Left colon (tissue), 2 donors: ENCODE measurements around the gene C5orf58. TPM values are rescaled to one million over a fixed set of nuclear protein-coding genes. Genes with fewer than 3 reads are reported as not detected.
A peak's percentile ranks its signal among the peaks of the same experiment; 100 is the strongest.

Experiments
- ATAC-seq: fragments of 200-7000 bp; cut with Tn5 transposase; one replicate; pipeline ENCODE4 v1.9.1; 2020; ENCODE audit warnings: mild to moderate bottlenecking, moderate library complexity
- DNase-seq, 2 donors: peaks; one replicate each; pipeline ENCODE4 v3.0.0-alpha.2; 2020
- intact Hi-C, 2 donors: fragments of 100-400 bp; cut with DNase I in 1 of 2; cut with micrococcal nuclease in 1 of 2; formaldehyde crosslinking; loops; one replicate each; pipeline versions ENCODE4 v1.11.2 to v1.14.0; 2022; cut with DNase I, micrococcal nuclease
- long read RNA-seq: library from polyadenylated mRNA; unstranded; transcript quantifications from one replicate; pipeline ENCODE4 v2.0.0, GENCODE V29; 2021
- total RNA-seq, 2 donors: library from RNA; stranded (reverse); fragmentation: NEBNext Ultra II Directional; extraction: Animal tissue kit (Norgen Biotek cat#: 25700); gene quantifications; one replicate each; pipeline ENCODE4 v1.2.1, GENCODE V29; 2021
- donor health status: DM: no; HTN: no; CAD: no.
- donor health status: DM: yes; HTN: yes; CAD: no.

Gene C5orf58, protein sequence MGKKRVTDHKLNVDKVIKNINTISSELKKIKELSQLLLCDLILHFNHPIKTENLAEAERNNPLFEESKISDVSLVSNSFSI
- total RNA-seq = not detected
- long read RNA-seq = 0 reads

DNA sequence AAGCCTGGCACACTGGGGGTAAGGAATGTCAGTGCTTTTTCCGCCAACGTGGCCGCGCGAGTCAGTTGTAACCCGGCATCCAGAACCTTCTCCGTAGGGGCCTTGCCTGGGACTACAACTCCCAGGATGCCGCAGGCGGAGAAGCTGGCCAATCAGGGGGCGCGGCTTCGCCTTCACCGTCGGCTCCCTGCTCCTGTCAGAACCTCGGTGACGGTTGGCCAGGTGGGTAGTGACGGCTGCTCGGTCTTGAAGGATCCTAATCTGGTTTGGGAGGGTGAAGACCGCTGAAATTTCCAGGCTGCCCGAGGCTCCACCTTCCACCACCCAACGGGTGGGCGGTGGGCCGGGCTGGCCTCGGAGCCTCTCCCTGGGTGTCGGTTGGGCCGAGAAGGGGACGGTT is at the start of gene C5orf58:
TSS of gene C5orf58 (plus strand) at position 200 of the 400 bp plus-strand sequence. CDS start 1,992 bp downstream, outside the sequence.
- ATAC-seq = no peak
- intact Hi-C loops = loop anchor here in 1 of 2 donors (10.0 kb wide), 1 partner anchor 1498 kb away; no protein-coding TSS in a partner anchor
- DNase-seq = no peak

DNA sequence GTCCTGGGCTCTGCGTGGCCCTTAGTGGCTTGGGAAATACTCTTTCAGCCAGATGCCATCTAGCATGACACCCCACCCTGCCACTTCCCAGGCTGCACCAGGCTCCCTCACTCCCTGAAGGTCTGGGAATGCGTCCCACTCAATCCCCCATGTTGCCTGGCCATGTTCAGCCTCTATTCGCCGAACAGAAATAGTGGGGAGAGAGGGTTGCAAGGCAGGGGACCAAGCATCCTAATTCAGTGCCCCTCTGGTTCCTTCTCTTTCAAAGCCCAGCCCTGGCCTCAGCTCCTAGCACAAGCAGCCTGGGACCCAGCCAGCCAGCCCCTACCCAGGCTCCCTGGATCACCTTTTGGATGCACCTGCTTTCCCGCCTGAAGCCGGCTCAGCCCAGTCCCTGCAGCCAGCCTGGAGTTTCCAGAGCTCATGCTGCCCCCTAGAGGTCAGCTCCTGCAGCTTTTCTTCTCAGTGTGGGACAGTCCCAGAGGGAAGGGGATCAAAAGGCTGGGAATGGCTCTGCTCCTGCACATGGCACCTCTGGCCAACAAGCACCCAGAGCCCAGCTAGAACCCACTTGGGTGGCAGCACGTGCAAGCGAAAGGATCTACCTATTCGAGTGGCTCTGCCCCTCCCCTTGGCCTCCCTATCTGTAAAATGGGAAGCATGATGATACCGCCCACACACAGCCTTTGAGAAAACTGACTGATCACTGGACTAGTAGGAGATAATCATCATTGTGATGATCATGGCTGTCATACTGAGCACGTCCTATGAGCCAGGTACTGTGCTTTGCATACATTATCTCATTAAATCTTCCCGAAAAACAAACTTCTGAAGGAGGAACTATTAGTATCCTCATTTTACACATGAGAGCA is 48.7 kb upstream of the C5orf58 start:
- intact Hi-C loops = no loop called here
- ATAC-seq = peak; percentile 58
- peak in 1 of 2 donors; percentile 60 for DNase-seq

DNA sequence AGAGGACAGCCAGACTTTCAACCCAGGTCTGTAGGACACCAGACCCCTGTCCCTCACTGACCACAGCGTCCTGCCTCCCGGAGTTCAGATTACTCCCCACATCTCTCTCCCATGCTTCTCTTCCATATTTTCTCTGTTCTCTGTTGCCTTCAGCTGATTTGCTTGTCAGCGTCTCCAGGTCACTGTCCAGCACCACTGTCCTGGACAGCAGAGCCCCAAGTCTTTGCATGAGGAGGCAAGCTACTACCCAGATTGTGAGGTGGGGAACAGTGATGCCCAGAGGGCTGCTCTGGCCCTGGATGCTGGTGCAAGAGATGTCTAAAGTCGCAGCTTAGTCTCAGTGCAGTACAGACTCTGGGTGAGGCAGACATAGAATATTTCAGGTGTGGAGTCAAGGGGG is 48.0 kb upstream of the C5orf58 start:
- intact Hi-C loops = no loop called here
- ATAC-seq = no peak
- DNase-seq = no peak

DNA sequence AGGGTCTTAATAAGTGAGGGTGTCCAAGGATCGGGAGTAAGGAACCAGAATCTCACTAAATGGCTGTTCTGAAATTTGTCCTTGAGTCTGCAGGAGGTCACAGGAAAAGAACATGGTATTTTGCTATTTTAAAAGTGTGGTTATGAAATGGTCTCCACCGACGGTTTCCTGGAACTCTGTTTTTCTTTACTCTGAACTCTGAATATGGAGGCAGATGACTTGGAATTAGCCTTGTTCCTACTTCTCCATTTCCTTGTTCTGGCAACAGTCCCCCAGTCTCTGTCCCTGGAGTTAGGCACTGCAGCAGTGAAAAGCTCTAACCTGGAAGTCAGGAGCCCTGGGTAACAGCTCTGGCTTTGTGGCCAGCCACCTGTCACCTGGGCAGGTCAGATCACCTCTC is 46.6 kb upstream of the C5orf58 start:
- ATAC-seq (no peak), DNase-seq (no peak)
- intact Hi-C loops = no loop called here

DNA sequence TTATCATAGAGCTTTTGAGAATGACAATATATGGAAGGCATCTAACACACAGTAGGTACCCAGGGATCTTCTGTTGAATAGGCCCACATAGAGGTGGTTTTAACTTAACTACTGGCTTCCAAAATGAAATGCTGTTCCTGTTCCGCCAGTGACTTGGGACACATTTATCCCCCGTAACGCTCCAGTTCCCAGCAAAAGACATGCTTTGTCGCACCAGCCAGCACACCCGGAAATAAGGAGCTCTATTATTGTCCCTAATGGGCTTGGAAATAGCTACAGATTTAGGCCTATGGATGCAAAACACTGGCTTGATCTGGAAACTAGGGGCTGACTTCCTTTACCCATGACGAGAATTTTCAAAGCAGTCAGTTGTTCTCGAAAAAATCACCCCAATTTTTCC is 45.9 kb upstream of the C5orf58 start:
- intact Hi-C loops = no loop called here
- DNase-seq (no peak), ATAC-seq (no peak)

DNA sequence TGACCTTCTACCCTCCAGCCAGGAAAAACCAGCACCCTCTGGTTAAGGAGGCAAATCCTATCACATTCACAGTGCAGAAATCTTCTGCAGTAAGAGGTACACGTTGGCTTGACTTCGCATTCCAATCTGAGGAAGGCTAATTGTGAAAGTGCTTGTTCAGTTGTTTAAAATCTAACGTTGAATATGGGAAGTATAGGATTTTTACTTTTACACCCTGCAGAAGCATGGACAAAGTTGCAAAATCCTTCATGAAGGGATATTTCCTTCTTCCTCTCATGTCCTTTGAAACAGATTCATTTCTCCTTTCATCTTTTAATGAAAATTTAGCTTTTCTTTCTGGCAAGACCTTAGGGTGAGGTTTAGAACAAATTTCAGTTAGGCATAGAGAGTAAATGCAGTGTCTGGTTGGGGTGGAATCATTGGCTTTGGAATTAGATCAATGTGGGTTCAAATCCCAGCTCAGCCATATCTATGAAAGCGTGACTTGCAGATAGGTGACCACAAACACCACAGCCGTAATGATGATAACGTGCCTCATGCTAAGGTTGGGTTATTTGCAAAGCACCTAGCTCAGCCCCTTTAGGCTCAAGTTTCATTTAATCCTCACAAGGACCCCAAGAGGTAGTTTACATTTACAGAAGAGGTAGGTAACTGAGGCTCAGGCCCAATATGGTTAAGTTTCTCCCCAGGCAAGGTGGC is 42.2 kb upstream of the C5orf58 start:
- ATAC-seq (no peak), DNase-seq (no peak)
- intact Hi-C loops = no loop called here

DNA sequence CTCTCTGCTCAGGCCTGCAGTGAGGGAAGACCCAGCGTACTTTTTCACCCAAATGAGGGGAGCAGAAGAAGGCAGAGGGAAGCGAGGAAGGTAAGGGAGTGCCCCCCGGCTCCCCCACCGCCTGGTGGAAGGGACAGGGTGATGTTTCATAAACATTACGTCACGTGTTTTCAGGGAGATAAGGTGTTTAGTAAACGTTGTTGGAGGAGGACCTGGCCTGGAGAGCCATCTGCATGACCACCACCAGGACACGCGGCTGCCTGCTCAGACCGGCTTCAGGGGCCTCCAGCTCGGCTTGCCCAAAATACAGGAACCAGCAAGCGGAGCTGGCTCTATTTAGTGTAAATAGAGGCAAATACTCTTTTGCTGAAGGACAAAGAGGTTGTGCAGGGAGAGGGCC is 40.0 kb upstream of the C5orf58 start:
- intact Hi-C loops = no loop called here
- ATAC-seq (no peak), DNase-seq (no peak)

DNA sequence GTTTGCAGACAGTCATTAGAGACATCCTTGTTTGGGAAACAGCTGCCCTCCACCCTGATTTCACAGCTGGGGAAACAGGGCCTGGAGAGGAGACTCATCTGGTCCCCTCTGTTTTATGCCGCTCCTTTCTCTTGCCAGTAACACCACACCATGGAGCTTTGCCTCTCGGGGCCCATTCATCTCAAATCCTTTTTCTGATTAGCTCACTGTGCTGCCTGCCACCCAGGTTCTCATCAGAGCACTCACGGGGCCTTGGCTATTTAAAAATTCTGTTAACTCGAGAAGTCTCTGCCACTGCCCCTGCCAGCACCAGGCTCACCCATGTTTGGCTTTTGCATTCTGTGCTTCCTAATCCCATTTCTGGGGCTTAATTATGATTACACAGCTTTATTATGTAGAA is 36.8 kb upstream of the C5orf58 start:
- ATAC-seq (no peak), DNase-seq (no peak)
- intact Hi-C loops = no loop called here

DNA sequence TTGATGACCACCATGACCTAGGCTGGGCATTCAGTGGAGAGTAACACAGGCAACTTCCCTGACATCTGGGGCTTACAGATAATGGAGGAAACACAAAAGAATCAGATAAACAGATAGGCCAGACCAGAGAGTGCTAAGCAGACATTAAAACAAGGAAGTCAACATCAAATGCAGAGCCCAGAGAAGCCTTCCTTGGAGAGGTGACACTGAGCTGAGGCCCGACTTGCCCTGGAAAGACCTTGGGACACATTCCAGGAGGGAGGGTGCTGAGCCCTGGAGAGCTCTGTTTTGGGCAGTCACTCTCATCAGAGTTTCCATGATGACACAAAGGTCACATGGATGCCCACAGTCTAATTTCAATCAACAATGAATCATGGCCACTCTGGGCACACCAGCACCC is 31.9 kb upstream of the C5orf58 start:
- intact Hi-C loops = no loop called here
- DNase-seq (no peak), ATAC-seq (no peak)

DNA sequence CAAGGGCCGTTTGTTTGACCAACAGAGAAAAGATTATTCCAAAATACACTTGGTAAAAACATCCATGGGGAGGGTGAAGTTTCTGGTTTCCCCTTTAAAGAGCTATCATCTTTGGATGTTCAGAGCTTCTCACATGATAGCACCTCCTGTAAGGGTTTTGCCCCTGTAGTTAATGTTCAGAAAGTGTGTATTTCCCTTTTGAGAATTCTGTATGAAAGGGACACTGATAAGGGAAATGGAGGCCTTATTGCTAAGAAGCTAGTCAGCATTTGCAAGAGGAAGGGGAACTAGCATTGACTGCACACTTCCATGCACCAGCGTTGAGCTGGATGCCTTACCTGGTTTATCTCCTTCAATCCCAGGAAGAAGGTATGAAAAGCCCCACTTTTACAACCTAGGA is 31.5 kb upstream of the C5orf58 start:
- intact Hi-C loops = no loop called here
- no peak for DNase-seq
- ATAC-seq = no peak

DNA sequence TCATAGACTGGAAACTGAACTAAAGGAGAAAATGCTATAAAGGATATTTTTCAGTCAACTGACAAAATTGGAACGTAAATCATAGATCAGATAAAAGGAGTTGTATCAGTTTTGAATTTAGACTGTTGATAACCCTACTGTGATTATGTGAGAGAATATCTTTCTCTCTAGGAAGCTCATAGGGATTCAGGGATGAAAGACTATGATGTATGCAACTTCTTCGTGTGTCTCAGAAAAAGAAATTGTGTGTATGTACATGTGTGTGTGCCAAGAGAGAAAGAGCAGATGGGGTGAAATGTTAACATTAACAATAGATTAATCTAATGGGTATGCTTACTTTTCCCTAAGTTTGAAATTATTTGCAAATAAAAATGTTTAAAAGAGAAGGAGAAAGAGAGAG is 30.7 kb upstream of the C5orf58 start:
- no peak for DNase-seq
- intact Hi-C loops = no loop called here
- no peak for ATAC-seq

DNA sequence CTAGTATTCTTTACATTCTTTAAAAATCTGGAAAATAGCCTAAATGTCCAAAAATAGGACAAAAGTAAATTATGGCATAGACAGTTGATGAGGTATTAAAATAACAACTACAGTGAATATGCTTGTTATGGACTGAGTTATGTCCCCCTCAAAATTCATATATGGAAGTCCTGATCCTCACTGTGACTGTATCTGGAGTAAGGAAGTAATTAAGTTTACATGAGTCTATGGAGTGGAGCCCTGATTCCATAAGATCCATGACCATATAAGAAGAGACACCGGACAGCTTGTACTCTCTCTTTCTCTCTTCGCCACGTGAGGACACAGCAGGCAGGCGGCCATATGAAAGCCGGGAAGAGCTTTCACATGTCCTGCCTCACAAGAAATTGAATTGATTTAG is 28.6 kb upstream of the C5orf58 start:
- intact Hi-C loops = no loop called here
- ATAC-seq (no peak), DNase-seq (no peak)

DNA sequence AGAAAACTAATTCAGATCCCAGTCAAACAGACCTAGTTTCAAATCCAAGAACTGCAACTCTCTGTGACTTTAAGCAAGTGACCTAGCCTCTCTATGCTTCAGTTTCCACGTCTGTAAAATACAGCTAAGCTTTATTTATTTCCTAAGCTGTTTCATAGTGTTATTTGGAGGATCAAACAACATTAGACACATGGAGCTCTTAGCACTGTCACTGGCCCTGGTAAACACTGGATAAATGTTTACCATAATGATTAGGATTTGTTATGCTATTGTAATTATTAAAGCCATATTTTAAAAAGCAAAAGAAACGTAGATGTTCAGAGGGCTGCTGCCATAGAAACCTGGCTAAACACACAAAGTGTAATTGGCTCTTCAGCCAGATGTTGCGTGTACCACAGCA is 26.6 kb upstream of the C5orf58 start:
- no peak for ATAC-seq
- no peak for DNase-seq
- intact Hi-C loops = no loop called here

DNA sequence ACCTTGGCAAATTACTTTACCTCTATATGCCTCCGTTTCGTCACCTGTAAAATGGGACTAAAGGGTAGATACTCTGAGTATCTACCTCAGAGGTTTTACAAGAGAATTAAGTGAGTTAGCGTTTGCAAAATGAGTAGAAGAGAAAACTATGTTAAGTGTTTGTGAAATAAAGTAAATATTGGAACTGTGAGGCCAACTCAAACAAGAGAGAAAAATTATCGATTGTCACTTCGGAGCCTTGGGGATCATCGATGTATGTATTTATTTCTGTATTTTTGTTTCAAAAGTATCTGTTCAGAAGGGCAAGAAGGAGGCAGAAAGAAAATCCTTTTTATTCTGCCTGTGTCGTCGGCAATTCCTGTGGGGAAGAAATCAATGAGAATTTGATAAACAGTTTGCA is 25.8 kb upstream of the C5orf58 start:
- intact Hi-C loops = no loop called here
- ATAC-seq (no peak), DNase-seq (no peak)

DNA sequence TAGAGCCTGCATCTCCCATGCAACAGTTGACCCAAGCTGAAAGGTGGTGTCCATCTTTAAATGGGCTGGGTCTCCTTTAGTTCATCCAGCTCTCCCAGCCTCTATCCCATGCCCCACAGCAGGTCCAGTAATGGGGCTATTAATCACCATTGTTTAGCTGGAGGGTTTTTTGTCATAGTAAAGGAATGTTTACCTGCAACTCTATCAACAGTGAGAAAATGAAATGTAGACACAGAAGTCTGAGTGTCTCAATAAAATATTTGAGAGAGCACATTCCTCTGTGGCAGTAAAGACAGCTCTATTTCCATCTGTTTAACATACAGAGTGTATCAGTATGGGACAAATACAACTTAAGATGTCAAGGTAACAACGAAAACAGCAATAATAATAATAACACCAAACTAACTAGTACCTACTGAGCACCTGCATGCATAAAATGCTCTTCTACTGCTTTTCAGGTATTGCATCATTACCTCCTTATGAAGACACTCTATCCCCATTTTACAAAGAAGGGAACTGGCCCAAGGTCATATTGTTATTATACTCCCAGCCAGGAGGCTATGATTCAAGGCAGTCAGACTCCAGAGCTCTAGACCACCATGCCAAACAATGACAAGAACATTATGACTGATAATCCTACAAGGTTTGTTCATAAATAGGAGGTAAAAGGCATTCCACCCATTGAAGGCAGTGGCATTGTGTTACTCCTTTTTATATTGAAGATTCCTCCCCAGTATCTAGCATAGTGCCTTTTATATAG is 21.0 kb upstream of the C5orf58 start:
- ATAC-seq (no peak), DNase-seq (no peak)

DNA sequence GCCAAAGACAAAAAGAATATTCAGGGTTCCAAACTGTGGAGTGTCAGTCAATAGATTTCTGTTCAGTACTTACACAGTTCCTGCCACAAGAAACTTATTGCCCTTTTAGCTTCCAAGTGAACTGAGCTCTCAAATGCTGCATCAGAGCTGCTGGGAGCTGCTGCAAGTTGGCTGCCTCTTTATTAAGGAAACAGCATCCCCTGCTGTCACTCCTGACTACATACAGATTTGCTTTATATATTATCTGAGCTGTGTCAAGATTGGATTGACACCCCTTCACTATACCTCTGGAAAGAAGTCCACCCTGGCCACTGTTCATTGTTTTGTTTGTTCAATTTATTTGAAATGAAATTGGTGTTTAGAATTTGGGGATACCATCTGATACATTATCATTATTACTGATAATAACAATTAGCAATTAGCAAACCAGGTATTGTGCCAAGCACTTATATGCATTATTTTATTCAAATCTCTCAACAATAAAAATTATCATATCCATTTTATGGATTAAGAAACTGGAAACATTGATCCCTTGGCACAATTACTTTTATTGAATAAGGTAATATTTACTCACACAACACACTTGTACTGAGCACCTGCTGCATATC is 16.4 kb upstream of the C5orf58 start:
- intact Hi-C loops = no loop called here
- no peak for ATAC-seq
- no peak for DNase-seq

More for the DNA sequence above, 21.0 kb upstream of the C5orf58 start:
- intact Hi-C loops = no loop called here

DNA sequence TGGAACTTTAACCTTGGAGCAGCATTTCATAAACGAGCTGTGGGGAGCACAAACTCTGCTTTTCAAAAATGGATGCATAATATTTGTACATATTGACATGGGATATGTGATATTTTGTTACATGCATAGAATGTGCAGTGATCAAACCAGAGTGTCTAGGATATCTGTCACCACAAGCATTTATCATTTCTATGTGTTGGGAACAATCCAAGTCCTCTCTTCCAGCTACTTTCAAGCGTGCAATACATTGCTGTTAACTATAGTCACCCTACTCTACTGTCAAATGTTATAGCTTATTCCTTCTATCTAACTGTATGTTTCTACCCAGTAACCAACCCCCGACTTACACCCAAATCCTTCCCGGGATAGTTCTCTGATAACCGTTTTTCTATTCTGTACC is 15.0 kb upstream of the C5orf58 start:
- intact Hi-C loops = no loop called here
- DNase-seq = no peak
- no peak for ATAC-seq

DNA sequence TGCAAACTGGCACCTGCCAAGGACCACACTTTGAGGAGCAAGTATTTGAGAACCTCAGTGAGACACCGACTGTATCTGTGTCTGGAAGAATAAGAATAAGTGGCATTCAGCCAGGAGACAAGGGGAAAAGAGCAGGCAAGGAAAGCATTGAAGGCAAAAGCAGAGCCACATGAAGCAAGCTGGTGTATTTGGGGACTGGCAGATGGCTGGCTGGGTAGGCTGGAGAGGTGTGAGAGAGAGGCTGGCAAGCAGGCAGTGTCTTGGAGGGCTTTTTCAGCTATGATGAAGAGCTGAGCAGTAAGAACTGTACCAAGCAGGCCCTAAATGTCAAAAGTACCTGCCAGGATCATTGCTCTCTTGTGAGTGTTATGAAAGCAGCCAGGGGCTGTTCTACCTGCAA is 14.1 kb upstream of the C5orf58 start:
- no peak for DNase-seq
- intact Hi-C loops = no loop called here
- no peak for ATAC-seq

DNA sequence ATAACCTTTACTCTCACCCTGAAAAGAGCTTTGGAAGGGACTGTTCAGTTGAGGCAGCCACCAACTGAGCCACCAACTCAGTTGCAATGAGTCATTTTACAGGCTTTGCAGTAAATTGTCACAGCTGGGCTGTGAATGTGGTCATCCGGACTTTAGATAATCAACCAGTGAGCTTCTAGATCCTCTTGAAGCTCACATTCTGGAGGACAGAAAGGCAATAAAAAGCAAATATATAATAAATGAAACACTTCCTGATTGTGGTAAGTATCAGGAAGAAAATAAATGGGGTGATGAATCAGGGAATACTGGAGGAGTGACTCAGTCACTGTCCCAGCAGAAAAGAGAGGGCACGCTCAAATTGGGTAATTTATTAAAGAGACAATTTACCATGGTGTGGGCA is 13.2 kb upstream of the C5orf58 start:
- intact Hi-C loops = loop anchor here in 1 of 2 donors (10.0 kb wide), 1 partner anchor 205 kb away; no protein-coding TSS in a partner anchor
- no peak for DNase-seq
- ATAC-seq = no peak
